ENCODE measurements around the gene PADI1. TPM values are rescaled to one million over a fixed set of nuclear protein-coding genes. Genes with fewer than 3 reads are reported as not detected.

PADI1 gene
- total RNA-seq, 1 donor from 2014 or later = not detected

DNA sequence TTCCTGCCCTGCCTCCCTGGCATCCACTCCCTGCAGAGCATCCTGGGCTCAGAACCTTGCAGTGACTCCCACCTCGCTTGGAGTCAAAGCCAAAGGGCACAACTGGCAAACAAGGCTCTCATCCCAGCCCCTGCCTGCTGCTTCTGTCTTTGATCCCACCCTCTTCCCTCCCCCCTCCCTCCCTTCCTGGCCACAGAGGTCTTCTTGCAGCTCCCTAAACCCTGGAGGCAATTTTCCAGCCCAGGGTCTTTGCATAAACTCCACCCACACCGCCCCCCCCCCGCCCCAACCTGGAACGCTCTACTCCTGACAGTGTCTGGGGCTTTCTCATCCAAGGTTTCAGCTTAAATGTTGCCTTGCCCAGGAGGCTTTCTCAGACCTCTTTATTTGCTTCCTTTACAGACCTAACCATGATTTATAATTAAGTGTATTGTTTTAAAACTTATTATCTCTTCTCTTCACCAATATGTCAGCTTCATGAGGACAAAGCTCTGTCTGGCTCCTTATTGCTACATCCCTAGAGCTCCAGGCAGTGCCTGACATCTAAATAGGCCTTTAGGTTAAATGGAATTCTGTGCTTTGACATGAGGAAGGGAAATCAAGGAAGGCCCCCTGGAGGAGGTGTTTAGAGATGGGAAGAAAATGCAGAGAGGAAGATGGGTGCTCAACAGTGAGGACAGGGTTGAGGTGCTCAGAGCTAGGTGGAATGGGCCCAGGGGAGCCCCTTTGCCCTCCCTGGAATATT, 37.7 kb upstream of the PADI1 start:
- Mint-ChIP-seq H3K4me1 (peaks cover 10% of the 10 kb centered on the region), H3K36me3 (no peaks in the 10 kb centered on the region), H3K27me3 (ENCODE audit: low read depth) (no peaks in the 10 kb centered on the region), H3K4me3 (no peak overlapping the region), H3K9me3 (no peaks in the 10 kb centered on the region), H3K27ac (no peak overlapping the region)
- no peak for TF ChIP-seq CTCF (IDR thresholded peaks at IDR 0.05; ENCODE audit: unreplicated experiment)
- no peak for DNase-seq (ENCODE audit: low spot score in 2 of 2, unreplicated experiment in 2 of 2)

DNA sequence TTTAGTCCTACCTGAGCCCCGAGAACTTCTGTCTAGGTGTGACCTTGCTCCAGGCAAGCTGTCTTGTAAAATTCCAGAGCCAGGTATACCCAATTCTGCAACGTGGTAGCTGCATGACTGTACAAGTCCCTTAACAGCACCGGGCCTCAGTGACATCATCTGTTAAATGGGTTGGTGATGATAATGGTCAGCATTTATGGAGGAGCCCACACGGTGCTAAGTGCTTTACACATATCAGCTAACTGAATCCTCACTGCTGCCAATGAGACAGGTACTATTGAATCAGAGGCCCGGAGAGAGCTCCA, 37.2 kb upstream of the PADI1 start:
- peaks cover 10% of the 10 kb centered on the region for H3K4me1 Mint-ChIP-seq
- no peak for TF ChIP-seq CTCF (IDR thresholded peaks at IDR 0.05; ENCODE audit: unreplicated experiment)
- DNase-seq (ENCODE audit: low spot score in 2 of 2, unreplicated experiment in 2 of 2) = no peak

DNA sequence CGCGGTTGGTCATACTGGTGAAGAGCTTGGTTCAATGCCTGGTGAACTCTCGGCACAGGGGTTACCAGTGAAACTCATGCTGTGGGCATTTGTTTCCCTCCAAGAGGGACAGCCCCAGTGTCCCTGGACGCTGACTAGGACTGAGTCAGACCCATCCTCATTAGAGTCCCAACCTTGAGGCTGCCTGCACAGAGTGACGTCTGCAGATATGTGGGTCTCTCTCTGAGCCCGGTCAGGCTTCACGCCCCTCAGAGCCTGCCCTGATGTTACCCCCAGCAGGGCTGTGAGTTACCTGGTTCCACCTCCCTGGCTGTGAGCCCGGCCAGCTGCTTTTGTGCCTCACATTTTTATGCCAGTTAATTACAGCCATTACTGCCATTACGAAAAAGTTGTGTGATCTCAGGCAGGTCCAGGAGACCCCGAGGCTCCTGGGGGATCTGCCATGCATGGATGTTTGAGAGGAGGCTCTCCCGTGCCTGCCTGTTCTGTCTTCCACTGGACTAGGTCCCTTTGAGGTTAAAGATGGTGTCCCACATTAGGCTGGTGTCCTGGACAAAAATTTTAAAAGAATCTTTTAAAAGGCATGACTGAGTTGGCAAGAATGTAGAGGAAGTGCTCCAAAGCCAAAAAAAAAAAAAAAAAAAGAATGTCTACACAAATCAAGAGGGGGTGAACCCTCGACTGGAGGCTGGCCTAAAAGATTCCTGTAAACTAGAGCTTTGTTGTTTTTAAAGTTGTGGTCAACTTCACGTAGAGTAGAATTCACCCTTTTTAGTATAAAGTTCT, 36.6 kb upstream of the PADI1 start:
- H3K4me1 Mint-ChIP-seq = peaks cover 10% of the 10 kb centered on the region
- no peak for TF ChIP-seq CTCF (IDR thresholded peaks at IDR 0.05; ENCODE audit: unreplicated experiment)
- no peak for DNase-seq (ENCODE audit: low spot score in 2 of 2, unreplicated experiment in 2 of 2)

More for the DNA sequence above, 37.2 kb upstream of the PADI1 start:
- no peaks in the 10 kb centered on the region for H3K27me3 Mint-ChIP-seq (ENCODE audit: low read depth)
- H3K36me3 Mint-ChIP-seq = no peaks in the 10 kb centered on the region
- H3K4me3 Mint-ChIP-seq = no peak overlapping the region
- H3K9me3 Mint-ChIP-seq = no peaks in the 10 kb centered on the region
- no peak overlapping the region for H3K27ac Mint-ChIP-seq

DNA sequence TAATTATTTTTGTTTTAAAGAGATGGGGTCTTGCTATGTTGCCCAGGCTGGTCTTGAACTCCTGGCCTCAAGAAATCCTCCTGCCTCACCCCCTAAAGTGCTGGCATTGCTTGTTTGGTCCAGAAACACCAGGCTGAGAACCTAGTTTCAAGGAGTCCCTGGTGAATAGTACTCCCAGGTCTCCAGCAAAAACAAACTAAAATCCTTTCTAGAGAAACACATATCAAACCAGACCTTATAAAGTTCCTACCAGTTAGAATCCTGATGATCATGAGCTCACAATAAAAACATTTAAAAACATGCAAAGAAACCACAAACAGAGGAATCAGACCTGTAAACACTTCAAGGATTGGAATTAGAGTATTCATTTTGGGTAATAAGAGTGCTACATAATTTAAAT, 34.4 kb upstream of the PADI1 start:
- TF ChIP-seq CTCF (IDR thresholded peaks at IDR 0.05; ENCODE audit: unreplicated experiment) = no peak
- H3K4me1 Mint-ChIP-seq = peaks cover 10% of the 10 kb centered on the region
- no peaks in the 10 kb centered on the region for H3K36me3 Mint-ChIP-seq
- no peak overlapping the region for H3K4me3 Mint-ChIP-seq
- no peak for DNase-seq (ENCODE audit: low spot score in 2 of 2, unreplicated experiment in 2 of 2)
- H3K27me3 Mint-ChIP-seq (ENCODE audit: low read depth) = no peaks in the 10 kb centered on the region
- H3K27ac Mint-ChIP-seq = no peak overlapping the region
- H3K9me3 Mint-ChIP-seq = peaks cover 16% of the 10 kb centered on the region

More for the DNA sequence above, 36.6 kb upstream of the PADI1 start:
- Mint-ChIP-seq H3K27ac (no peak overlapping the region), H3K27me3 (ENCODE audit: low read depth) (no peaks in the 10 kb centered on the region), H3K9me3 (no peaks in the 10 kb centered on the region), H3K36me3 (no peaks in the 10 kb centered on the region), H3K4me3 (no peak overlapping the region)

- Mint-ChIP-seq H3K9me3 (peaks cover 28% of the 10 kb centered on the region), H3K27ac (no peak overlapping the region), H3K4me1 (peaks cover 5% of the 10 kb centered on the region), H3K4me3 (no peak overlapping the region), H3K27me3 (ENCODE audit: low read depth) (no peaks in the 10 kb centered on the region), H3K36me3 (no peaks in the 10 kb centered on the region)
- no peak for TF ChIP-seq CTCF (IDR thresholded peaks at IDR 0.05; ENCODE audit: unreplicated experiment)
- no peak for DNase-seq (ENCODE audit: low spot score in 2 of 2, unreplicated experiment in 2 of 2)
These were observed 31.7 kb upstream of the PADI1 start for GRCh38 chr1:17173217-17173616.
